Hepatocyte (in vitro differentiated cells): ENCODE measurements around the gene TMC1.

ENCODE experiments used
- CTCF ChIP-seq: fragments of 200-600 bp; sonication (generic); IDR thresholded peaks from 2 replicates; pipeline ENCODE4 v1.5.1; 2016; ENCODE audit warnings: antibody characterized with exemption, mild to moderate bottlenecking; ENCODE audit not compliant: poor library complexity
- EZH2 ChIP-seq: fragments of 200-600 bp; sonication (generic); IDR thresholded peaks from 2 replicates; pipeline ENCODE4 v1.6.1; 2016; ENCODE audit warnings: antibody characterized with exemption, mild to moderate bottlenecking, borderline replicate concordance

GRCh38 chr9:72687331-72687730 lies 165.9 kb downstream of the TMC1 start:
- TF ChIP-seq CTCF (no peak), EZH2 (no peak)
